Measurements from ENCODE around the gene TECPR2. TPM values are rescaled to one million over a fixed set of nuclear protein-coding genes. Genes with fewer than 3 reads are reported as not detected.

Gene TECPR2
- total RNA-seq, 1 donor from 2014 or later = 24.5 TPM

DNA sequence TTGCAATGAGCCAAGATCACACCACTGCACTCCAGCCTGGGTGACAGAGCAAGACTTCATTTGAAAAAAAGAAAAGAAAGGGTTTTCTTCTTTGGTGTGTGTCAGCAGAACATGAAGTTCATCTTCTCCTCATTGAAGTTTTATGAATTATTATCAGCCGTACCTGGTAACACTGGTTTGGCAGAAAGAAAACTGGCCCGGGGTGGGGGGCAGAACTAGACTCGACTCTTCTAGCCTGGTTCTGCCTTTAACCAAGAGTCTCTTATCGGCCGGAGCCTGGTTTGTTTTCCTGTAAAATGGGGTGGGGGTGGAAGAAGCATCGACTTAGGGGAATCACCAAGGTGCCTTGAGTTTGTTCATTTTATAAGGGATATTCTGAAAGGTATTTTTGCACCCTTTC lies 64.1 kb downstream of the TECPR2 start:
- DNase-seq = no peak
- Mint-ChIP-seq H3K36me3 (ENCODE audit: unreplicated experiment) (no peaks in the 10 kb centered on the region), H3K4me3 (ENCODE audit: unreplicated experiment) (no peak overlapping the region), H3K27me3 (ENCODE audit: unreplicated experiment) (no peaks in the 10 kb centered on the region), H3K27ac (ENCODE audit: unreplicated experiment) (no peak overlapping the region), H3K9me3 (ENCODE audit: unreplicated experiment) (peaks cover 1% of the 10 kb centered on the region), H3K4me1 (ENCODE audit: low read depth, unreplicated experiment) (no peaks in the 10 kb centered on the region)
- TF ChIP-seq, protein P1, sequence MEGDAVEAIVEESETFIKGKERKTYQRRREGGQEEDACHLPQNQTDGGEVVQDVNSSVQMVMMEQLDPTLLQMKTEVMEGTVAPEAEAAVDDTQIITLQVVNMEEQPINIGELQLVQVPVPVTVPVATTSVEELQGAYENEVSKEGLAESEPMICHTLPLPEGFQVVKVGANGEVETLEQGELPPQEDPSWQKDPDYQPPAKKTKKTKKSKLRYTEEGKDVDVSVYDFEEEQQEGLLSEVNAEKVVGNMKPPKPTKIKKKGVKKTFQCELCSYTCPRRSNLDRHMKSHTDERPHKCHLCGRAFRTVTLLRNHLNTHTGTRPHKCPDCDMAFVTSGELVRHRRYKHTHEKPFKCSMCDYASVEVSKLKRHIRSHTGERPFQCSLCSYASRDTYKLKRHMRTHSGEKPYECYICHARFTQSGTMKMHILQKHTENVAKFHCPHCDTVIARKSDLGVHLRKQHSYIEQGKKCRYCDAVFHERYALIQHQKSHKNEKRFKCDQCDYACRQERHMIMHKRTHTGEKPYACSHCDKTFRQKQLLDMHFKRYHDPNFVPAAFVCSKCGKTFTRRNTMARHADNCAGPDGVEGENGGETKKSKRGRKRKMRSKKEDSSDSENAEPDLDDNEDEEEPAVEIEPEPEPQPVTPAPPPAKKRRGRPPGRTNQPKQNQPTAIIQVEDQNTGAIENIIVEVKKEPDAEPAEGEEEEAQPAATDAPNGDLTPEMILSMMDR (IDR thresholded peaks at IDR 0.05; ENCODE audit: partially characterized antibody, unreplicated experiment) = no peak

DNA sequence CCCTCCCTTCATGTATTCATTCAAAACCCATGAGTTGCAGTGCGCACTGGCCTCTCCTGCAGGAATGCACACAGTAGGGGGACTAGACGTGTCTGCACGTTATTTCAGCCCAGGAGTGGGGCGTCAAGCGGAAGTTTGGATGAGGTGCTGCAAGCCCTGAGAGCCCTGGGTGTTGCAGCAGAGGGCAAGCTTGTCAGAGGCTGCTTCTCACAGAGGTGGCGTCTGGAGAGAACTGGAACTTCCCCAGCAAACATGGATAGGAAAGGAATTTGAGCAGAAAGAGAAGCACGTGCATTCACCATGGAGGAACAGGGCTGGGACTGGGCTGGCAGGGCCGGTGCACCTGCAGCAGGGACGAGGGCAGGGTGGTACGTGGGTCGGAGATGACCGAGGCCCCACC lies 64.9 kb downstream of the TECPR2 start:
- Mint-ChIP-seq H3K4me3 (ENCODE audit: unreplicated experiment) (no peak overlapping the region), H3K36me3 (ENCODE audit: unreplicated experiment) (no peaks in the 10 kb centered on the region)
- TF ChIP-seq, protein P1 (IDR thresholded peaks at IDR 0.05; ENCODE audit: partially characterized antibody, unreplicated experiment) = no peak

GRCh38 chr14:102430212-102430908 lies 67.6 kb downstream of the TECPR2 start:
- H3K27me3 Mint-ChIP-seq (ENCODE audit: unreplicated experiment) = no peaks in the 10 kb centered on the region
- H3K4me1 Mint-ChIP-seq (ENCODE audit: low read depth, unreplicated experiment) = no peaks in the 10 kb centered on the region
- TF ChIP-seq, protein P1 (IDR thresholded peaks at IDR 0.05; ENCODE audit: partially characterized antibody, unreplicated experiment) = no peak
- no peak overlapping the region for H3K4me3 Mint-ChIP-seq (ENCODE audit: unreplicated experiment)
- no peak overlapping the region for H3K27ac Mint-ChIP-seq (ENCODE audit: unreplicated experiment)
- H3K9me3 Mint-ChIP-seq (ENCODE audit: unreplicated experiment) = peaks cover 1% of the 10 kb centered on the region
- H3K36me3 Mint-ChIP-seq (ENCODE audit: unreplicated experiment) = no peaks in the 10 kb centered on the region
- no peak for DNase-seq

More for the DNA sequence above, 64.9 kb downstream of the TECPR2 start:
- Mint-ChIP-seq H3K27me3 (ENCODE audit: unreplicated experiment) (no peaks in the 10 kb centered on the region), H3K9me3 (ENCODE audit: unreplicated experiment) (peaks cover 1% of the 10 kb centered on the region), H3K4me1 (ENCODE audit: low read depth, unreplicated experiment) (no peaks in the 10 kb centered on the region), H3K27ac (ENCODE audit: unreplicated experiment) (no peak overlapping the region)
- no peak for DNase-seq

DNA sequence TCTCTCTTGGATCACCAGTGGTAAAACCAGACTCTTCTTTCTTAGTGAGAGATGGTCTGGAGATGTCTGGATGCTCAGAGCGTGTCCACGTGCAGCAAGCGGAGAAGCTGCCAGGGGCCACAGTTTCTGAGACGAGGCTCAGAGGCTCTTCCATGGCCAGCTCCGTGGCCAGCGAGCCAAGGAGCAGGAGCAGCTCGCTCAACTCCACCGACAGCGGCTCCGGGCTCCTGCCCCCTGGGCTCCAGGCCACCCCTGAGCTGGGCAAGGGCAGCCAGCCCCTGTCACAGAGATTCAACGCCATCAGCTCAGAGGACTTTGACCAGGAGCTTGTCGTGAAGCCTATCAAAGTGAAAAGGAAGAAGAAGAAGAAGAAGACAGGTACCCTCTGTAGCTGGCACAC lies 69.0 kb downstream of the TECPR2 start:
- Mint-ChIP-seq H3K27ac (ENCODE audit: unreplicated experiment) (no peak overlapping the region), H3K9me3 (ENCODE audit: unreplicated experiment) (peaks cover 1% of the 10 kb centered on the region), H3K36me3 (ENCODE audit: unreplicated experiment) (no peaks in the 10 kb centered on the region), H3K27me3 (ENCODE audit: unreplicated experiment) (no peaks in the 10 kb centered on the region), H3K4me1 (ENCODE audit: low read depth, unreplicated experiment) (no peaks in the 10 kb centered on the region), H3K4me3 (ENCODE audit: unreplicated experiment) (no peak overlapping the region)
- TF ChIP-seq, protein P1 (IDR thresholded peaks at IDR 0.05; ENCODE audit: partially characterized antibody, unreplicated experiment) = no peak
- no peak for DNase-seq

DNA sequence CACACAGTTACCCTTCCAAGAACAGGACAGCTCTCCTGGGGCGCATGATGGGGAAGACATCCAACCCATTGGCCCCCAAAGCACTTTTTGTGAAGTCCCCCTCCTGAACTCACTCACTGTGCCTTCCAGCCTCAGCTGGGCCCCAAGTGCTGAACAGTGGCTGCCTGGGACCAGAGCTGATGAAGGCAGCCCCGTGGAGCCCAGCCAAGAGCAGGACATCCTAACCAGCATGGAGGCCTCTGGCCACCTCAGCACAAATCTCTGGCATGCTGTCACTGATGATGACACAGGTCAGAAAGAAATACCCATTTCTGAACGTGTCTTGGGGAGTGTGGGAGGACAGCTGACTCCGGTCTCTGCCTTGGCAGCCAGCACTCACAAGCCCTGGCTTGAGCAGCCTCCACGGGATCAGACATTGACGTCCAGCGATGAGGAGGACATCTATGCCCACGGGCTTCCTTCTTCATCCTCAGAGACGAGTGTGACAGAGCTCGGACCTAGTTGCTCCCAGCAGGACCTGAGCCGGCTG lies 72.0 kb downstream of the TECPR2 start:
- TF ChIP-seq, protein P1 (IDR thresholded peaks at IDR 0.05; ENCODE audit: partially characterized antibody, unreplicated experiment) = no peak
- Mint-ChIP-seq H3K4me1 (ENCODE audit: low read depth, unreplicated experiment) (peaks cover 2% of the 10 kb centered on the region), H3K9me3 (ENCODE audit: unreplicated experiment) (peaks cover 1% of the 10 kb centered on the region), H3K4me3 (ENCODE audit: unreplicated experiment) (no peak overlapping the region), H3K27me3 (ENCODE audit: unreplicated experiment) (no peaks in the 10 kb centered on the region), H3K36me3 (ENCODE audit: unreplicated experiment) (no peaks in the 10 kb centered on the region), H3K27ac (ENCODE audit: unreplicated experiment) (no peak overlapping the region)
- no peak for DNase-seq
